GM23248 (cell line): ENCODE measurements around the gene COA3. TPM values are rescaled to one million over a fixed set of nuclear protein-coding genes. Genes with fewer than 3 reads are reported as not detected.

Experiments
- DNase-seq: peaks from one replicate; pipeline ENCODE4 v3.0.0-alpha.2; 2015
- H2AFZ ChIP-seq: fragments of 200-600 bp; sonication (generic); 2 replicates; pipeline ENCODE4 v1.6.1; 2016; ENCODE audit warnings: antibody characterized with exemption
- H3F3A ChIP-seq: fragments of 200-600 bp; sonication (generic); 2 replicates; pipeline ENCODE4 v1.6.1; 2016; ENCODE audit warnings: mild to moderate bottlenecking, antibody characterized with exemption, mixed run types; ENCODE audit not compliant: insufficient read depth
- H3K27ac ChIP-seq: fragments of 200-600 bp; sonication (generic); 2 replicates; pipeline ENCODE4 v1.5.1; 2016; ENCODE audit warnings: mild to moderate bottlenecking
- H3K27me3 ChIP-seq: fragments of 200-600 bp; sonication (generic); replicated peaks from 2 replicates; pipeline ENCODE4 v1.6.1; 2016; ENCODE audit warnings: mild to moderate bottlenecking; ENCODE audit not compliant: insufficient read depth
- H3K36me3 ChIP-seq: fragments of 200-600 bp; sonication (generic); 2 replicates; pipeline ENCODE4 v1.6.1; 2016; ENCODE audit warnings: low read depth, mild to moderate bottlenecking
- H3K4me1 ChIP-seq: fragments of 200-600 bp; sonication (generic); 2 replicates; pipeline ENCODE4 v1.6.1; 2016; ENCODE audit warnings: mild to moderate bottlenecking; ENCODE audit not compliant: insufficient read depth
- H3K4me2 ChIP-seq: fragments of 200-600 bp; sonication (generic); one replicate; pipeline ENCODE4 v1.6.1; 2016; ENCODE audit warnings: mild to moderate bottlenecking; ENCODE audit not compliant: unreplicated experiment
- H3K4me3 ChIP-seq: fragments of 200-600 bp; sonication (generic); 2 replicates; pipeline ENCODE4 v1.5.1; 2016; ENCODE audit warnings: mild to moderate bottlenecking
- H3K79me2 ChIP-seq: fragments of 200-600 bp; sonication (generic); 2 replicates; pipeline ENCODE4 v1.6.1; 2016; ENCODE audit warnings: mild to moderate bottlenecking; ENCODE audit not compliant: insufficient read depth
- H3K9ac ChIP-seq: fragments of 200-600 bp; sonication (generic); 2 replicates; pipeline ENCODE4 v1.6.1; 2016; ENCODE audit warnings: mild to moderate bottlenecking
- H3K9me2 ChIP-seq: fragments of 200-600 bp; sonication (generic); 2 replicates; pipeline ENCODE4 v1.6.1; 2016; ENCODE audit warnings: mixed run types, mild to moderate bottlenecking, moderate library complexity; ENCODE audit not compliant: insufficient read depth
- H3K9me3 ChIP-seq: fragments of 200-600 bp; sonication (generic); one replicate; pipeline ENCODE4 v1.6.1; 2017; ENCODE audit warnings: low read depth
- H4K20me1 ChIP-seq: fragments of 200-600 bp; sonication (generic); 2 replicates; pipeline ENCODE4 v1.6.0; 2016; ENCODE audit not compliant: insufficient read depth
- EZH2 ChIP-seq: fragments of 200-600 bp; sonication (generic); IDR thresholded peaks from 2 replicates; pipeline ENCODE4 v1.6.1; 2018; ENCODE audit warnings: antibody characterized with exemption, mild to moderate bottlenecking; ENCODE audit not compliant: insufficient read depth, poor library complexity, severe bottlenecking
- EZH2phosphoT487 ChIP-seq: fragments of 200-600 bp; sonication (generic); IDR thresholded peaks from 2 replicates; pipeline ENCODE4 v1.6.1; 2018; ENCODE audit warnings: antibody characterized with exemption, moderate library complexity, mild to moderate bottlenecking, low read depth; ENCODE audit not compliant: insufficient read depth
- WGBS, 2 experiments: methylation state at CpG; one replicate each; pipeline ENCODE4 v1.1.6; 2015 to 2017; ENCODE audit warnings: low lambda C conversion rate in 2 of 2, low coverage in 1 of 2; ENCODE audit errors: missing lambda C conversion rate in 2 of 2; 5-methylcytosine and 5-hydroxymethylcytosine counted together
- in situ Hi-C: fragments of 300-500 bp; cut with MboI; formaldehyde crosslinking; loops from 2 replicates; pipeline ENCODE4 v1.15.0; 2020
- polyA plus RNA-seq: library from polyadenylated mRNA; unstranded; fragments of >200 nt; fragmentation: Nextera tagmentation; extraction: Ambion mirVana; gene quantifications from 2 replicates; pipeline ENCODE4 v1.2.1, GENCODE V29; 2016
- total RNA-seq: library from RNA; depleted of rRNA; stranded (reverse); fragments of >200 nt; shearing (Covaris generic); gene quantifications from 2 replicates; pipeline ENCODE4 v1.2.3, GENCODE V29; 2014

The COA3 gene
- total and polyA plus RNA-seq, 2 experiments from 2014 or later, result 48.0 to 125 TPM

- H3K27me3 ChIP-seq, result no peaks in the 10 kb centered on the region
- peak overlapping the region; percentile 94 for H3K4me3 ChIP-seq
- 51% methylated on average over 9 of the region's 9 CpGs for WGBS, 2 experiments
- H3K9me3 ChIP-seq, result no peaks in the 10 kb centered on the region
- H4K20me1 ChIP-seq, result no peaks in the 10 kb centered on the region
- H3K9me2 ChIP-seq, result no peaks in the 10 kb centered on the region
- peak overlapping the region; percentile 99 for H3K4me2 ChIP-seq
- in situ Hi-C loops, result no loop called here
- peak overlapping the region; percentile 98 for H2AFZ ChIP-seq
- no peaks in the 10 kb centered on the region for H3F3A ChIP-seq
- no peak for TF ChIP-seq EZH2
- TF ChIP-seq EZH2phosphoT487, result no peak
- H3K36me3 ChIP-seq, result no peaks in the 10 kb centered on the region; the same call in 1 of the 2 replicates
- H3K4me1 ChIP-seq, result peaks cover 17% of the 10 kb centered on the region
- peak; percentile 42 for DNase-seq
- H3K9ac ChIP-seq, result peak overlapping the region; percentile 97
- peaks cover 52% of the 10 kb centered on the region for H3K79me2 ChIP-seq
- H3K27ac ChIP-seq, result peak overlapping the region; percentile 79
Observed at GRCh38 chr17:42832213-42832933, 33.9 kb upstream of the COA3 start.

DNA sequence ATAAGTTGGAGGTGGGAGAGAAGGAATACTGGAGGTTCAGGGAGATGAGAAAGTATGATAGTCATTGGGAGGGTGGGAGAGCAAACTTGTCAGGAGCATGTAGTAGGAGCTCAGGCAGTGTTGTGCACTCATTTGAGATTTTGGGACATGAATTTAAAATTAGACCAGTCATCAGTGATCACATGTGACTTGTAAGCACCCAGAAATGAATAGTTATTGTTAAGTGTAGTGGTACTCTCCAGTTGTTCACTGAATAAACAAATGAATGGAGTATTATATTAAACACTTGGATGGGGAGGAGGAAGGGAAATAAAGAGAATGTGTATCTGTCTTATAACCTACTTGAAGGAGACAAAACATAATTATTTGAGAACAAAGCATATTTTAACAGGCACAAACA, 32.5 kb upstream of the COA3 start:
- Histone ChIP-seq H2AFZ (no peak overlapping the region), H3K9me2 (no peaks in the 10 kb centered on the region), H4K20me1 (no peaks in the 10 kb centered on the region), H3K4me2 (no peak overlapping the region), H3K9me3 (no peaks in the 10 kb centered on the region), H3K36me3 (no peaks in the 10 kb centered on the region), H3K79me2 (peaks cover 38% of the 10 kb centered on the region), H3K27ac (no peak overlapping the region), H3K9ac (no peak overlapping the region), H3K4me3 (no peak overlapping the region), H3F3A (no peaks in the 10 kb centered on the region), H3K4me1 (peaks cover 17% of the 10 kb centered on the region), H3K27me3 (no peaks in the 10 kb centered on the region)
- DNase-seq, result no peak
- TF ChIP-seq EZH2 (no peak), EZH2phosphoT487 (no peak)
- in situ Hi-C loops, result no loop called here

- Histone ChIP-seq H4K20me1 (no peaks in the 10 kb centered on the region), H3K9ac (no peak overlapping the region), H3K4me2 (no peak overlapping the region), H3K27me3 (no peaks in the 10 kb centered on the region), H3K4me3 (no peak overlapping the region), H3K79me2 (peaks cover 21% of the 10 kb centered on the region), H3F3A (no peaks in the 10 kb centered on the region), H3K9me3 (no peaks in the 10 kb centered on the region), H3K36me3 (no peaks in the 10 kb centered on the region), H3K9me2 (no peaks in the 10 kb centered on the region), H3K4me1 (peaks cover 10% of the 10 kb centered on the region), H3K27ac (no peak overlapping the region), H2AFZ (no peak overlapping the region)
- TF ChIP-seq EZH2phosphoT487 (no peak), EZH2 (no peak)
- in situ Hi-C loops, result no loop called here
- WGBS, 2 experiments, result 80 to 93% methylated on average over 1 of the region's 1 CpG
- DNase-seq, result no peak
Observed at GRCh38 chr17:42827472-42827871, 29.0 kb upstream of the COA3 start.

GRCh38 chr17:42821176-42821575, 22.7 kb upstream of the COA3 start:
- H3K9me3 ChIP-seq, result no peaks in the 10 kb centered on the region
- peaks cover 40% of the 10 kb centered on the region for H3F3A ChIP-seq
- H3K4me2 ChIP-seq, result no peak overlapping the region
- DNase-seq, result no peak
- no peaks in the 10 kb centered on the region for H3K9me2 ChIP-seq
- no peak overlapping the region for H3K27ac ChIP-seq
- no peak for TF ChIP-seq EZH2phosphoT487
- TF ChIP-seq EZH2, result no peak
- H3K27me3 ChIP-seq, result no peaks in the 10 kb centered on the region
- in situ Hi-C loops, result no loop called here
- H3K4me3 ChIP-seq, result no peak overlapping the region
- peaks cover 25% of the 10 kb centered on the region for H3K4me1 ChIP-seq
- peaks cover 53% of the 10 kb centered on the region for H3K79me2 ChIP-seq
- H3K36me3 ChIP-seq, result peaks cover 43% of the 10 kb centered on the region
- WGBS, 2 experiments, result 88 to 91% methylated on average over 7 of the region's 7 CpGs
- H3K9ac ChIP-seq, result no peak overlapping the region
- H2AFZ ChIP-seq, result no peak overlapping the region
- H4K20me1 ChIP-seq, result no peaks in the 10 kb centered on the region
